GM20000 (cell line): ENCODE results near the gene MRPL24.

ENCODE experiments used
- DNase-seq: peaks from one replicate; pipeline ENCODE4 v3.0.0; 2012; ENCODE audit warnings: low spot score
- CTCF ChIP-seq: IDR thresholded peaks from 2 replicates; pipeline ENCODE4 v1.5.1; 2012; ENCODE audit warnings: mild to moderate bottlenecking, control low read depth; ENCODE audit errors: extremely low read depth, missing control alignments

Gene MRPL24

GRCh38 chr1:156705918-156706656 lies 34.8 kb downstream of the MRPL24 start:
- DNase-seq: peak; percentile 82
- peak; percentile 67 for TF ChIP-seq CTCF

- peak; percentile 53 for DNase-seq
- no peak for TF ChIP-seq CTCF
Measured at GRCh38 chr1:156705321-156705917, 35.5 kb downstream of the MRPL24 start, which contains the start of gene CRABP2. CRABP2 (minus strand) TSS chr1:156705583; CDS start chr1:156705446, 137 bp downstream.

- DNase-seq: no peak
- TF ChIP-seq CTCF: no peak
Measured at GRCh38 chr1:156704930-156705320, 36.0 kb downstream of the MRPL24 start.

GRCh38 chr1:156704166-156704711 lies 36.6 kb downstream of the MRPL24 start:
- TF ChIP-seq CTCF: no peak
- DNase-seq: no peak

GRCh38 chr1:156703741-156704140 lies 37.1 kb downstream of the MRPL24 start:
- TF ChIP-seq CTCF: no peak
- no peak for DNase-seq

GRCh38 chr1:156703336-156703735 lies 37.6 kb downstream of the MRPL24 start:
- no peak for DNase-seq
- TF ChIP-seq CTCF: no peak

GRCh38 chr1:156700736-156701531 lies 40.0 kb downstream of the MRPL24 start:
- no peak for DNase-seq
- TF ChIP-seq CTCF: no peak
